Dermis blood vessel endothelial cell (primary cell): ENCODE results near the gene POR. TPM values are rescaled to one million over a fixed set of nuclear protein-coding genes. Genes with fewer than 3 reads are reported as not detected.

Source experiments
- DNase-seq: peaks from one replicate; pipeline ENCODE4 v3.0.0; 2010
- total RNA-seq: library from RNA; depleted of rRNA; stranded (reverse); fragments of >200 nt; gene quantifications from 2 replicates; pipeline ENCODE4 v1.2.3, GENCODE V29; 2014

Gene POR
- total RNA-seq, 1 donor from 2014 or later, result 102 TPM

DNA sequence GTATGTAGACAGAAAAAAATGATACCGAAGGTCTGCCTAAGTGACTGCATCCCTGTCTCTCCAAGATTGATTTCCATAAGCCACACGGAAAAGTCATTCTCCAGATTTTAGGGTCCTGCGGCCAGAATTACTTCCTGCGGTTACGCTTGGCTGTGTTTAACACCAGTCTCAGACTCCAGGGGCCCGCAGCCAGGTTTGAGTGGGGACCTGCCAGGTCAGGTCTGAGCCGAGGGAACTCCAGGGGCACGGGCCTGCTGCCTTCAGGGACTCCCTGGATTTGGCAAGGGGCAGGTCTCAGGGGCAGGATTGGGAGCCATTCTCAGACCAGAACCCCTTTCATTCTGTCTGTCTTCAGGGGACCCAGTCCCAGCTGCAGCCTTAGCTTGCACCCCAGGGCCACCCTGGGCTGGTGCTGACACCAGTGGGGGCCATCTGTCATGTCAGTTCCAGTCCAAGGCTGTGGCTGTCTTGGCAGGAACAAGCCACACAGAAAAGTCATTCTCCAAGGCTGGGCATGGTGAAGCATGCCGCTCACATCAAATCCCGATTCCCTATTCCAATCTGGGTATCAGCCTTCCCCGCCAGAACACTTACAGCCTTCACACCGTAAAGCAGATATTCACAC, 40.5 kb downstream of the POR start:
- no peak for DNase-seq

DNA sequence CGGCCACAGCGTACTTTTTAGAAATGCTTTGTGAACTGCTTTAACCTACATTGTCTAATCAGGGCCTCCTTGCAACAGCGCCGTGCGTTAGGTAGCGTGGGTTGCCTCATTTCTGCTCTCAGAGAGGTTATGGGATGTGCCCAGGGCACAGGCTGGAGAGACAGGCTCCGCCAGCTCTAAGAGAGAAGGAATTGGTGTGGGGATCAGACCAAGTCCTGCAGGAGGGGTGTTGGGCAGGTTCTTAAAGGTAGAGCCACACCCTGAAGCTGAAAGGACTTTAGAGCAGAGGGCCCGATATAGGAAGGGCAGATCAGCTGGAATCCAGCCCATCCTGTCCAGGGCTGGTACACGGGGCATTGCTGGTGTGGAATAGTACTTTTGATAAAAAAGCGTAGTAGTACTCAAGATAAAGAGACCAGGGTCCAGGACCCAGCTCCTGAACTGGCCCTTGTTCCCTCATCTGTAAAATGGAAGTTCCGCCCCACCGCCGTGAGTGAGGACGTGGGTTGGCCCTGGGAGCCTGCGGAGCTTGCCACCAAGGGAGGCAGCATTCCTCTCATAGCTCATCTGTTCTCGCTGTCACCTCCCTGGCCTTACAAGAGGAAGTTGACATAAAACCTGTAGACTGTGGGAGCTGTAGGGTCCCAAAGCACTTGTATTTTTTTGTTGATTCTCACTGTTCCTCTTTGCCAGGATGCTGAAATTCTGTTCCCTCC, 42.2 kb downstream of the POR start:
- DNase-seq, result no peak

DNA sequence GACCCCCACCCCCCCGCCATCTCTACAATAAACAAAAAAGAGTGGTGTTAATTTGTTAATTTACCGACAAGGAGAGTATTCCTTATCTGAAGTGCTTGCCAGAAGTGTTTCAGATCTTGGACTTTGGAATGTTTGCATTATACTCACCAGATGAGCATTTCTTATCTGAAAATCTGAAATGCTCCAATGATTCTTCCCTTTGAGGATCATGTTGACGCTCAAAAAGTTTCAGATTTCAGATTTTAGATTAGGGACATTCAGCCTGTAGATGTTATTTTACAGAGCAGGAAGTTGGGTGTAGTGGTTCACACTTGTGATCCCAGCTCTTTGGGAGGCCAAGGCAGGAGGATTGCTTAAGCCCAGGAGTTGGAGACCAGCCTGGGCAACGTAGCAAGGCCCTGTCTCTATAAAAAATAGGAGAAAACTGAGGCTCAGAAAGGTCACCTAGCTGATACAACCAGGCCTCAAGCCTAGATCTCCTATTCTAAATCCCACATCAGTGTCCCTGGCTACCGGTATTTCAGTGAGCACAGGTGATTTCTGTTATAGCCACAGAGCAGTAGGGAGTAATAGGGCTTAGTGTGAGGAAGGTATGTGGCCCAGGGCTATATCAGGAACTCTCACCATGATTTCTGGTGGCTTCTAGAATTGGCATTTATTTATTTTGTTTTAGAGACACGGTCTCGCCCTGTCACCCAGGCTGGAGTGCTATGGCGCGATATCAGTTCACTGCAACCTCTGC, 44.0 kb downstream of the POR start:
- DNase-seq, result no peak

DNA sequence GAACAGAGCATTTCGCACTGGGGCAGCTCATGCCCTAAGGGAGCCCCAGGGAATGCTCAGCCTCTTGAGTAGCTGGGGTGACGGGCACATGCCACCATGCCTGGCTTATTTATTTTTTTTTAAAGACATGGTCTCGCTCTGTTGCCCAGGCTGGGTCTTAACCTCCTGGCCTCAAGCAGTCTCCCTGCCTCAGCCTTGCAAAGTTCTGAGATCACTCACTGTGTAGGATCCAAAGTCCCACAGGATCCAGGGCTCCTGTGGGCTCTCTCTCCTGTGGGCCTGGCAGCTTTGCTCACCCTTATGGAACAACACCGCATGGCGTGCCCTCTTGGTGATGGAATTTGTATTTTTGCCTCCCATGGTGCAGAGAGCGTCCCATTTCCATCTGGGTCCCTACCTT, 45.4 kb downstream of the POR start:
- no peak for DNase-seq

DNA sequence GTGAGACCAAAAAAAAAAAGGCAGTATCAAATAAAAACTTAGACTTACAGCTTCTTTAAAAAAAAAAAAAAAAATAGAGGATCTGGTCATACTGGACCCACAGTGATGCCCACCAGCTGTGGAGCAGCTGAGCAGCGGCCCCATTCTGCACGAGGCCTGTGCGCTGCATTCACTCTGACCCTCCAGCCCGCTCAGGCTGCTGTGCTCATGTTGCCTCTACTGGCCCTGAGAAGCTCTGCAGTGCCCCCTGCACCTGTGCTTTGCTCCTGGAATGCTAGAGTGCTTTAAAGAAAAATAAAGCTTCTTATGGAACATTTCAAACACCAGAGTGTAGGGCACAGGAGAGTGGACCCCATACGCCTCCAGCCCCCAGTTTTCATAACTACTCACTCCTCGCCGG, 46.3 kb downstream of the POR start:
- no peak for DNase-seq

DNA sequence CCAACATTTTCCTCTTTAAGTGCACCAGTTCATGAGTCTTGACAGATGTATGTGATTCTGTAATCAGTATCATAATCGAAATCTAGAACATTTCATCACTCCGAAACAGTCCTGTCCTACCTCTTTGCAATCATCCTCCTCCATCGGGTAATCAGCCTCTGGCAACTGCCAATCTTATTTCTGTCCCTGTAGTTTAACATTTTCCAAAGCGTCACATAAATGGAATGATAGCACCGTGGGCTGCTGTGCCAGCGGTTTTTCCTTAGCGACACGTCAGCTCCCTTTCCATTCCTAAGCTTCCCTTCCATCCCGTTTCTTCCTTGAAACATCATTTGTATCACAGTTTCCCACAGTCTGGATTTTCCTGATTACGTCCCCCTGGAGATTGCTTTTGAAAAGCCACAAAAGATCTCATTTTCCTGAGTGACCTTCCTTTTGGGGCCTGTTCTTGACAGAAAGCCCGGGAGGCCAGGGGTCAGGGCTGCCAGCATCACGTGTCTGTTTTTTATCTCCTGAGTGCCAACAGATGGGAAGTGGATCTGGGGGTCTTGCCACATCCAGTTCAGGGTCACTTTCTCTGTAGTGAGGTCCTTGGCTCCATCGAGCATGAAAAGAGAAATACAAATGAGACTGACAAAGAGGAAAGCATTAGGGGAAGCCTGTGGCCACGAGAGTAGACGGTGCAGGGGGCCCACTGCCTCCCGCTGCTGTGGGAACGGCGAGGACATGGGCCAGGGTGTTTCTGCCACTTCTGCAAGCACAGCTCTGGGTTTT, 47.8 kb downstream of the POR start:
- peak; percentile 49 for DNase-seq

DNA sequence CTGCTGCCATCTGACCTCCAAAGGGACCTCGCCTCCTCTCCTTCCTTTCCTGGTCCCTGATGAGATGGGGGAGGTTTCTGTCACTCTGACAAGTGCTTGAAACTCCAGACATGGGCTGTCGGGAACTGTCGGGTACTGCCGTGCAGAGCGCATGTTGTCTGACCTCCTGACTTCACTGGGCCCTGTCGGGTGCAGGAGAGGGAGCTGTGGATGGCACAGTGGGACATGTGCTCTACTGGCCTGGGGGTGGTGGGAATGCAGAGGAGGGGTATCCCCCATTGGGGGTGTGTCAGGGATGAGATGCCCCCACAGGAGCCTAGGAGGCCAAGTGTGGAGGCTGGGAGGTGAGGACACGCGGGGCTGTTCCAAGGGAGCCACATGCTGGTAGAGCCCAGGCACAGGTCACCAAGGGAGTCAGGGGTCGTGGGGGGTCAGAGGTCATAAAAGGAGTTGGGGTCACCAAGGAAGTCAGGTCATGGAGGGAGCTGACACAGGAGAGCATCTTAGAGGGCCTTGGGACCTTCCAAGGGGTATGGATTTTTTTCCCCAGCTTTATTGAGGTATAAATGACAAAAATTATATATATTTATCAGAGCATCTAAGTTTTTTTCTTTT, 48.5 kb downstream of the POR start:
- DNase-seq, result no peak

DNA sequence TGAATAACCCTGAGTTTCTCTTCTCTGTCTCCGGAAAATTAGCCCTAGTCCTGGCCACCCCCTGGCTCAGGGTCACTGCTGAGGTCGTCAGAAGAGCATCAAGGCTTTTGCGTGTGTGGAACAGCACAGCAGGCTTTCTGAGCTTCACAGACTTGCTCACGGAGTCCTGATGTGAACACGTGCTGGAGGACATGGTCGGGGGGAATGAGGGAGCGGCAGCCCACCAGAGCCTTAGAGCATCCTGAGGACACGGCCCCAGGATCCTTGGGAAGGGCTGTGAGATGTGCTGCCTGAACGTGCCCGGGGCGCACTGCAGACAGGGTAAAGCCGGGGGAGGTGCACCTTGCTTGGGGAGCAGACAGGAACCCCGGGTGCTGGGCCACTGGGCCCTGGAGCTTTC, 50.7 kb downstream of the POR start:
- DNase-seq, result no peak

DNA sequence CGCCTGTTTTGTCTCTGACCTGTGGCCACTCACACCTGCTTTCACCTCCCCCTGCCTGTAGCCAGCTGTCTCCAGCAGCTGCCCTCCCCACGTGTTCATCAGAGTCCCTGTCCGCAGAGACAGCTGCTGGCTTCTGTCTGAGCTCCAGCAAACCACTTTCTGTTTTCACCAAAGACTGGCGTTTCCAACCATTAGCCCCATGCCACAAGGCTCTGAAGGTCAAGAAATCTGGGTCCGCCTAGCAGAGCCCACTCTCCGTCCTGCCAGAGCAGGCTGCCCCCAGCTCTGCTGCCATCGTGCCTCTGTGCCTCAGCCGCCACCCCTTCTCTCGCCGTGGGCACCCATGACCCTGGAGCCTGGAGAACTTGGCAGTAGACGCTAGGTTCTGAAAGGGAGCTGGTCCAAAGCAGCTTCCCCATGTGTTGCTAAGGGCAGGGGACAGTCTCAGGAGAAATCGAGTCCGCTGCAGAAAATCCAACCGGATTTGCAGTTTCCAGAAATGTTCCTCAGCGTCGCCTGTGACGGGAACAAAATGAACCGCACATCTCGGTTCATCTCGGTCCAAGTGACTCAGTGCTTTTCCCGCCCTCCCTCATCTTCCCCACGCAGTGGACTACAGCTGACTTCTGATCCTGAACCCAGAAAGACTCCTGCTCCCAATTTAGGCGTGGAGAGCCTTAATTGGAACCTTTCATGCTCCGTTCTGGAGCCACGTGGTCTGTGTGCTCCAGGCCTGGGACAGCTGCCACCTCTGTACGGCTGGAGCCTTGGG, 51.4 kb downstream of the POR start:
- no peak for DNase-seq

DNA sequence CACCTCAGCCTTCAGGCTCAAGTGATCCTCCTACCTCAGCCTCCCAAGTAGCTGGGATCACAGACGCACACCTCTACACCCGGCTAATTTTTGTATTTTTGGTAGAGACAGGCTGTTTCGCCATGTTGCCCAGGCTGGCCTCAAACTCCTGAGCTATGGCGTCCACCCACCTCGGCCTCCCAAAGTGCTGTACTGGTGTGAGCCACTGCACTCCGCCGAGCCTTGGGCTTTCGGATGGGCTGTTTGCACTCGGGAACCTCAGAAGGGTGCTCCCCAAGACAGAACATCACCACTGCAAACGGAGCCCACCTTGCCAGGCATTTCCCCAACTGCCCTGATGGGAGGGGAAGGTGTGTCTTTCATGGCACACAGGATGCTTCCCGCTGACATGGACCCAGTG, 52.1 kb downstream of the POR start:
- no peak for DNase-seq

DNA sequence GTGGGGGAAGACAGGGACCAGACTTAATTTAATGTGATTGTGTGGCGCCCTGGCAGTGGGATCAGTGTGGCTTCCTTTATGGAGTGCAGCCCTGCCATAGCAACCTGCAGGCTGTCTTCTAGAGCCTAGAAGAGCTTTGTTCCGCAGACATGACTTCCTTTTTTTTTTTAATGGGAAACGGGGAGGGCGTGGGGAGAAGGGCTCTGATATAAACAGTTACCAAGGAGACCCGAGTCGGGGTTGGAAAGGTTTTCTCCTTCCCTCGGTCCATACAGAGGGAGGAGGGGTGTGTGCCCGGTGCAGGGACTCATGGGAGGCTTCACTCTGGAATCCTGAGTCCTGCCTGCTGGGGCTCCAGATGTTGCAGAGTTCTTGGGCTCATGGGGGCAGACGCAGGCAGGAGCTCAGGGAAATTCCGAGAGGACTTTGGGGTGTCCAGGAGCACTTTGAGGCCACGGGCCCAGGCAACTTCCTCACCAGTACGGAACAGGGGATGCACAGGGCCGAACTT, 52.6 kb downstream of the POR start:
- peak; percentile 38 for DNase-seq

DNA sequence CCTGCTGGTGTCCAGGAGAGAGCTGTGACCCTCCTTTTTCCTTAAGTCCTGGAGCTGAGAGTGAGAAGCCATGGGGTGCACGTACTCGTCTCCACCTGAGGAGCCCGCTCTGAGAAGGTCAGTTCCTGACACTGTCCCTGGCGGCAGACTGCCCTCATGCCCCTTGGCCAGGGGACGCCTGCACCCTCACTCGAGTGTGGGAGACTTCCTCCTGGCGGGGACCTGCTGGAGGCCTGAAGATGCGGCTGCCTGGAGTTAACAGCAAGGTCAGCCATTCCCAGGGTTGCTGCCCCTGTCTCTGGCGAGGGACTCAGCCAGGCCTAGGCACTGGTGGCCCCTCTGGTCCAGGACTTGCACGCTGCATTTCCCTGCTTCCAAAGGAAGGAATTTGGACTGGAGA, 53.1 kb downstream of the POR start:
- DNase-seq, result no peak

DNA sequence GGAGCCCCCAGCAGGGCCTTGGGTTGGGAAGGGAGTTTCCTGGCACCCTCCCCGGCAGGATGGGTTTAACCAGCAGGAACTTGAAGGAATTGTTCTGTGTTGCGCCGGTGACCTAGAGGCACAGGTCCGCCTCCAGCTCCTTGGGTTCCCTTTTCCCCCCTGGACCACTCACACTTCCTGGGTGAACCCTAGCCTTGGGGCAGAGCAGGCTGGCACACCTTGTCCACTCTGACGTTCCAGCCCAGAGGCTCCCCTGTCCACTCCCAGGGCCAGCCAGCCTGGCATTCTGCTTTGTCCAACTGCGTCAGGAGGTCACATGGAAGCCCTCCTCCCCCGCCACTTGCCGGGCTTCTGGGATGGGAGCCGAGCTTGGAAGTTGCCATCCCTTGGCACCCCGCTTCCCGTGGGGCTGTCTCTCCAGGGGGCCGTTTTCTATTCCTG, 53.6 kb downstream of the POR start:
- DNase-seq, result no peak

DNA sequence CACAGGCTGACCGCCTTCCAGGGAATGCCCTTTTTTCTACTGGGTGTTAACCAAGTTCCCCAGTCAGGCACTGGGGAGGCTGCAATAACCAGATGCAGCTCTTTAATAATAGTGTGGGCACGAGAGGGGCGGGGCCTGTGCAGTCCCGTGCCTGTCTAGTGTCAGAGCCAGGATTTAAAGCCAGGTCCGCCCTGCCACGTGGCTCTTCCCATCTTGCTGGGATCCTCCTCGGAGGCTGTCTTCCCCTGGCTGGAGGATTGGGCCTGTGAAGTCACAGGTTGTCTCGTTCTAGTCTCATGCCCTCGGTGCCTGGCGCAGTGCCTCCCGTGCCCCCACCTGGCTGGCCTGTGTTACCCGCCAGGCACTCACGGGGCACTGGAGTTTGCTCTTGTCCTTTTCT, 54.2 kb downstream of the POR start:
- DNase-seq, result no peak

DNA sequence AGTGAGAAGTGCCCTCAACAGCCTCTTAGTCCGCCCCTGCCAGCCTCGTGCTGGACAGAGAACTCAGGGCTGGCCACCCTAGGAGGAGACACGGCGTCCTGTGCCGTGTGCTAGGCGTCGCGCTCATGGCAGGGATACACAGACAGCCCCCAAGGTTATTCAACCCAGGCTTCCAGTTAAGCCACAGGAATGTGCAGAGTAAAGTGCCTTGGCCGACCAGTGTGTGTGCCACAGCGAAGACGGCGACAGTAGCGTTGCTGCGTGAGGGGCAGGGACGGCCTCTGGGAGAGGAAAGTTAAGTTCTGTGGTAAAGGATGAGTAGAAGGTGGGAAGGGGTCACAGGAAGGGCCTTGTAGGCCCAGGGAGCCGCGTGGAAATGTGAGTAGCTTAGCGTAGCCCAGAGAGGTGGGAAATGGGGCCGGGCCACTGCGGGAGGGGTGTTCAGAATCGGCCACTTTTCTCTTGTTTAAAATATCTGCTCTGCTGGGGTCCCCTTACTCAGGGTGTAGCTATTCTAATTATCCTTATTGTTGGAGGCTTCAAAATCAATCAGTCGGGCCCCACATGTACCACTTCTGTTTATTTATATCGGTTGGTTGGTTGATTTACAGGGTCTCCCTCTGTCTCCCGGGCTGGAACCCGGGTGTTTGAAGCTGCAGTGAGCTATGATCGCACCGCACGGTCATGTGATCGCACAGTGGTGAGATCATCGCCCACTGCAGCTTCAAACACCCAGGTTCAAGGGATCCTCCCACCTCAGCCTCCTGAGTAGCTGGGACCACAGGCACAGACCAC, 54.9 kb downstream of the POR start:
- no peak for DNase-seq

DNA sequence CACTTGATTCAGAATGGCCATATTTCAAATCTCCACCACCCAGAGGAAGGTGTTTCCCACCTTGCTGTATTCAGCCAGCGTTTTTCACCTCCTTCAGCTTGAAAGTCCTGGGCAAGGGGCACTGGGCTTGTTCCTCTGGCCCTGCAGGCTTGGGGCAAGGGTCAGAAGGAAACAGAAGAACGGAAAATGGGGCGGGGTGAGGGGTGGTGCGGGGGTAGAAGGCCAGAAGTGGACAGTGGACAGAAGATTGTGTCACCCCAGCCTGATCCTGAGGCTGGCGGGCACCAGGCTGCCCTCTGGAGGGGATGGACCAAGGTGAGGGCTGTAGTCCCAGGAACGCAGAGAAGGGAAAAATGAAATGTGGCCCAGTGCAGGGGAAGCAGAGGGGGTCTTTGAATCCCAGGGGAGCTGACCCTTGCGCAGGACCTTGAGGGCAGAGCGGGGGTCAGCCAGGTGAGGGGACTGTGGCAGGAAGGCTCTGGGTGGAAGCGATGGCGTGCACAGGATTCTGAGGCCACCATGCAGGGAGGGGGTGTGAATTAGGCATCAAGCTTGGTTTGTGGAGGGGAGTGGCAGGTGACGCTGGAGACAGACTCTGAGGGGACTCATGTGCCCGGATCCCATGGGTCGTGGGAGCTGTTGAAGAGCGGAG, 56.5 kb downstream of the POR start:
- no peak for DNase-seq

DNA sequence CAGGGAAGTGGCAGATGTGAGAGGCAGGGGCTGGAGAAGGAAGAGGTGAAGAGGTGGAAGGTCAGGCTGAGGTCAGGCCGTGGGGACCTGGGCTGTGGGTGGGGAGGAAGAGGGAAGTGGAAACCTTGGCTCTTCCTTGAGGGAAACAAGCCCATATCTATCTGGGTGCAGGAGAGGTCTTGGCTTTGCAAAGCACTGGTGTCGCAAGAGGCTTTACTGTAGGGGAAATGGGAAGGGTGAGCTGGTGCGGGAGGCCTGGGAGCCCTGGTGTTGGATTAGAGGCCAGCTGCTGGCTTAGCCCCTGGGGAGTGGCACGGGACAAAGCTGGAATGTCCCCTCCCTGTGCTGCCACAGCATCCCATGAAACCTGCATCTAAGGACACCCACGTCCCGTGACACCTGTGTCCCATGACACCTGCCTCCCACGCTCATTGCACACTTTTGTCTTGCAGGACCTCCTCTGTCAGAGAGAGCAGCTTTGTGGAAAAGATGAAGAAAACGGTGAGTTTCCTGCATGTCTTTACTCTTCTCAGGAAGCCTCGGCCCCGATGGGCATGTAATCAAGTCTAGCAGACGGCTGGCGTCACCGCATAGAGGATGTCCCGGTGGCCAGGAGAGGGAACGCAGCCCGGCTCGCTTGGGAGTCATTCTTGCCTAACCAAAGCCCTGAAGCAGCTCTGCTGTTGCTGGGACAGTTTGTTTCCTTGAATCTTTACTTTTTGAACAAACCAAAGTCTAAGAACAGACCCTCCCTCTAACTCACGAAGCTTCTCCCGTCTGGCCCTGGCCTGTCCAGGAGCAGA, 57.2 kb downstream of the POR start:
- DNase-seq, result no peak

DNA sequence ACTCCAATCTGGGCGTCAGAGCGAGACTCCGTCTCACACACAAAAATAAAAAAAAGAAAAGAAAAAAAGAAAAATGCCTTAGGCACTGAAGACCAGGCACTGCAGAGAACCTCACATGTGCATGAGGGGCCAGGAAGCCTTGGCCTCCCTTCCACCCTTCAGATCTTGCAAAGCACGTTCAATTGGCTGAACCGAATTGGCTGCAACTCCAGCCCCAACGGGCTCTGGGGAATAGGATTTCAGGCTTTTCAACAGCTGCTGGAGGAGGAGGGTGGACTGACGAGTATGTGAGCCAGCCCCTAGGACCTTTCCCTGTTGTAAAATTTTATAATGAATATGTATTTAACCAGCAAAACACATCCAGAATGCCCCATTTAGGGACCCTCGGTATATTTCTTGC, 62.8 kb downstream of the POR start:
- DNase-seq, result no peak

DNA sequence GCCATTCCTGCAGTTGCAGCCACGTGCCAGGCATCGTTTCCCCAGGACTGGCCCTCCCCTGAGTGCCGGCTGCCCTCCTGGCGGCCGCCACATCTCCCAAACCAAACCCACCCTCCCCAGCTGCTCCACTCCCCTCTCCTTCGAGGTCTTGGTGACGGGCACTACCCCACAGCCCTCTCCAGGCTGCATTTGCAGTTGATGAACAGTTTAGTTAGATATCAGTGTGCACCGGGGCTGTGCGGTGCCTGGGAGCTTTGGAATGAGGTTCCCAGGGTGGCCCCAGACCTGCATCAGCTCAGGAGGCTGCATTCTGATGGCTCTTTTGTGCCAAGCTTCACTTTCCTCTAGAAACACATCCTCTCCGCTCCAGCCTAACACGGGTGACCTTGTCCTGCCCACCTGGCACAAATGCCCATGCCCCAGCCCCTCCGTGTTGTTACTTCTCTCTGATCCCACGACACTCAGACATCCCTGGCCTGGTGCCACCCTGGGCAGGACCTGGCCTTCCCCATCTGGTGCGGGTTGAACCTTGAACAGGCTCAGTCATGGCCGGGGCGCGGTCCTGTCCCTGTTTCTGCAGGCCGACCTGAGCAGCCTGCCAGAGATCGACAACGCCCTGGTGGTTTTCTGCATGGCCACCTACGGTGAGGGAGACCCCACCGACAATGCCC, 64.9 kb downstream of the POR start:
- DNase-seq, result no peak
